HCT116 (cell line): Measurements from ENCODE around the gene CDA.

ENCODE experiments used
- EZH2 ChIP-seq: fragments of 200-600 bp; sonication (generic); IDR thresholded peaks from 2 replicates; pipeline ENCODE4 v1.6.1; 2017; ENCODE audit warnings: antibody characterized with exemption, mixed run types
- EZH2phosphoT487 ChIP-seq: fragments of 200-600 bp; IDR thresholded peaks from 2 replicates; pipeline ENCODE4 v1.6.1; 2018; ENCODE audit warnings: antibody characterized with exemption, borderline replicate concordance
- SRF ChIP-seq: IDR thresholded peaks from 2 replicates; pipeline ENCODE4 v1.6.1; 2012; ENCODE audit warnings: low read depth
- TF ChIP-seq, protein P1 (sequence below), 3 experiments: fragments of 200-600 bp in 1 of 3; sonication (generic) in 1 of 3; IDR thresholded peaks in 2 of 3; conservative IDR thresholded peaks in 1 of 3; 2 replicates each; pipeline ENCODE4 v1.5.1; 2012 to 2017; ENCODE audit warnings: low read depth in 2 of 3, low read length in 2 of 3, antibody characterized with exemption in 1 of 3, borderline replicate concordance in 1 of 3, control low read depth in 1 of 3, mild to moderate bottlenecking in 1 of 3, mixed read lengths in 1 of 3, mixed run types in 1 of 3, moderate library complexity in 1 of 3; ENCODE audit not compliant: insufficient read depth in 1 of 3

- TF ChIP-seq, protein P1, sequence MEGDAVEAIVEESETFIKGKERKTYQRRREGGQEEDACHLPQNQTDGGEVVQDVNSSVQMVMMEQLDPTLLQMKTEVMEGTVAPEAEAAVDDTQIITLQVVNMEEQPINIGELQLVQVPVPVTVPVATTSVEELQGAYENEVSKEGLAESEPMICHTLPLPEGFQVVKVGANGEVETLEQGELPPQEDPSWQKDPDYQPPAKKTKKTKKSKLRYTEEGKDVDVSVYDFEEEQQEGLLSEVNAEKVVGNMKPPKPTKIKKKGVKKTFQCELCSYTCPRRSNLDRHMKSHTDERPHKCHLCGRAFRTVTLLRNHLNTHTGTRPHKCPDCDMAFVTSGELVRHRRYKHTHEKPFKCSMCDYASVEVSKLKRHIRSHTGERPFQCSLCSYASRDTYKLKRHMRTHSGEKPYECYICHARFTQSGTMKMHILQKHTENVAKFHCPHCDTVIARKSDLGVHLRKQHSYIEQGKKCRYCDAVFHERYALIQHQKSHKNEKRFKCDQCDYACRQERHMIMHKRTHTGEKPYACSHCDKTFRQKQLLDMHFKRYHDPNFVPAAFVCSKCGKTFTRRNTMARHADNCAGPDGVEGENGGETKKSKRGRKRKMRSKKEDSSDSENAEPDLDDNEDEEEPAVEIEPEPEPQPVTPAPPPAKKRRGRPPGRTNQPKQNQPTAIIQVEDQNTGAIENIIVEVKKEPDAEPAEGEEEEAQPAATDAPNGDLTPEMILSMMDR (IDR thresholded peaks at IDR 0.05 in 2 of 3, conservative IDR thresholded peaks at IDR 0.05 in 1 of 3; ENCODE audit: borderline replicate concordance in 1 of 3, insufficient read depth in 1 of 3, low read depth in 2 of 3, low read length in 2 of 3), result no peak
- no peak for TF ChIP-seq EZH2
- no peak for TF ChIP-seq EZH2phosphoT487
- TF ChIP-seq SRF, result no peak
Observed at GRCh38 chr1:20609541-20609940, 20.6 kb downstream of the CDA start.
